Activated effector memory CD4-positive, alpha-beta T cell treated with Interleukin-2 at 50 U/mL for 16 hours (primary cell): ENCODE data around the gene RHBDD1.
"Not testable (repeated sequence)": the region's sequence is repeated elsewhere in the genome, so short reads cannot be mapped to it uniquely, and the experiment has no call there.

Source experiments
- DNase-seq: peaks from one replicate; pipeline ENCODE4 v3.0.0-alpha.2; 2020

RHBDD1 gene

DNA sequence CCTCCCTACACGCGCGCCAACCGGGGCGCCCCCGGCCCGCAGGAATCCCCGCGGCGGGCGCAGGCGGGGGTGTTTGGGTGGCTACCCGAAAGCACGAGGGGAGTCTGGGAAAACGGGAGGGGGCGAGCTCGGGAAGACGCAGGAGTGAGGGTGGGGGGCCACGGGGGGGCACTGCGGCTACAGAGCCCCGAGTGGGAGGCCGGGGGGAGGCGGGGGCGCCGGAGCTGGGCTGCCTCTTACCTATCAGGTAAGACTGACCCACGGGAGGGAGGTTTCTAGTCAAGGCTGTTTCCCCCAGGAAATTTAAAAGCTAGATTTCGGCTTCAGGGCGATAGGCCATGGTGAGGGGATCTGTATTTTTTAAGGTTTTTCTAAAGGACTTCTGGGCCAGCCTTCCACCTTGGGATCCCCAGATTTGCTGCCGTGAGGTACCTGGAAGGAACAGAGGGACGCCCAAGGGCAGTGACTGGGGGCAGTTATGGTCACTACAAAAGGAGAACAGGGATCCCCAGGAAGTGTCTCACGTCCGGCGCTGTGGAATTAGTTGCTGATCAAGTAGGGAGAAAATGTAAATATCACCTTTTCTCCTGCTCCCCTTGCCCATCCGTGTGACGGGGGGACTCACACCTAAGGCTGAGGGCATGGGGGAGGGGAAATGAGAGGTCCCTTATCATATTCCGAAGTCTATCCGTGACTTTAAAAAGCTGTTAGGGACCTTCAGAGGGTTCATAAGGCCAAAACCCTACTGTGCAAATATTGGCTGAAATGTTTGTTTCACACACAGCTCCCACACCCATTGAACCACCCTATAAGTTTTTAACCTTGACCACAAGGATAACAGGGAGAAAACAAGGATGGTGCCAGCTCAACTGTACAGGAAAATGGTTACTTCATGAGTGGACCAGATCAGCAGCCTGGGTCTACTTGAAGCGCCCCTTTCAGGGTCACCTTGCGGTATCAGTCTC is 35.6 kb upstream of the RHBDD1 start:
- no peak for DNase-seq

DNA sequence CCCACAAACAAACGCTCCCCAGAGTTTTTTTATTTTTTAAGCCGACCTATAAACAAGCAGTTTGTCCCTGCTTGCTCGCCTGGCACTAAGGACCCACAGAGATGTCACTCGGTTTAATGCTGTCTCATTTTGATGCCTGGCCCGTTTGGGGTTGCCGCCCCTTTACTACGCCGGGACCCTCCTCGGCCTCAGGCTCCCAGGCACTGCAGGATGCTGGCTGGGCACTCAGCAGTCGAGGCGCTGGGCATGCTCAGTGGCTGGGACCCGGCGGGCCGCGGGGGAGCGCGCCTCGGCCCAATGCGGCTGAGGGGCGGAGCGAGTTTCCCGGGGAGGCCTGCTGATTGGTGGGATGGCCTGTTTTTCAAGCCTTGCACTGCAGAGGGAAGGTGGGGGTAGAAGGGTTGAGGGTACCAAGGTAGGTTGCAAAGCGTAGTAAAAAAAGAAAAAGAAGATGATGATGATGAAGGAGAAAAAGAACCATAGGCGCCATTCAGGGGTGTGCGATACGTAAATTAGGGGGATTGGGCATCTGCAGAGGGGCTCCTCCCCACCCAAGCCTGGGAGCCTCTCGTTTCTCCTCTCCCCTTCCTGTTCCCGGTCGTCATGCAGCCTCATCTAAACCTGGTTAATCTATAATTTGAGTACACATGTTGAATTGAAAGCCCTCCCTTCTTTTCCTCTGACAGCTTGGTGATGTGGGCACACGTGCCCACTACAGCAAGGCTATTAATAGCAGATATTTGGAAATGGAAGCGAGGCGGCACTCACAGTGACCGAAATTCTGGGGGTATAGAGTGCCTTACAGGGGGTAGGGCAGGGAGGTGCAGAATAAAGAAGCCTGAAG is 34.7 kb upstream of the RHBDD1 start:
- DNase-seq, result peak; percentile 56

- no peak for DNase-seq
Observed at GRCh38 chr2:226802573-226802972, 33.3 kb upstream of the RHBDD1 start.

DNA sequence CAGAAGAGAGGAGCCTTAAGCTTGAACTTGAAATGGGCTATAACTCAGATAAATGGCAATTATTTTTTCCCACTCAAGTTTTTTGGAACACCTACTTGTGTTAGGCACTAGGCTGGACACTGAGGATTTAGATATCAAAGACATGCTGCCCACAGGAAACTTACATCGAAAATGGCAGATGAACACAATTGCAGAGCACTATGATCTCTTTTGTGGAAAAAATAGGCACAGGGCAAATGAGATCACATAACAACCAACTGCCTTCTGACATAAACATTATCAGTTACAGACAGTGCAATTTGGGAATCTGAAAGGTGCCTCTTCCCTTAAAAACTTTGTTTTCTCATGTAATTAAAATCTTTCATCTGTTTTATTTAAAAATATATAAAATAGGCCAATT is 32.4 kb upstream of the RHBDD1 start:
- DNase-seq, result no peak

DNA sequence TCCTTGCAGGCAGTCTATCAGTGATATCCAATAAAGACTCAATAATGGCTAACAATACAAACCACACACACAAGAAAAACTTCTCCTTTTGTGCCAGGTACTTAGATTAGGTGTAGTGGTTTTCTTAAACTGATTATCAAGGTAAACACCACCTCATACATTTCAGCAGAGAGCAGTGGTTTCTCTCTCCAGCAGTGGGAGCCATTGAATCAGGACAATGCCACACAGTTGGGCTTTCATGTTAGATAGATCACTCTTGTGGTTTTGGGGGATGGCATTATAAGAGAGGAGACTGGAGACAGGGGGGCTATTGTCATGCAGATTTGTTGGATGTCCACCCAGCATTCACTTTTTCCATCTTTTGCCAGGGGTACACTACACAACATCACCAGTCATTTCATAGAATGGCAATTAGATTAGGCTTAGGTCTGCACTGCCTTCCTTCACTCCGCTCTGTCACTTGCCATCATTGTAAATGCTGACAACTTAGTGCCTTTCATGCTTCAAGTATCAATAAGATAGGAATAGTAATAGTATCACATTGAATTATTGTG is 22.6 kb upstream of the RHBDD1 start:
- DNase-seq, result no peak

DNA sequence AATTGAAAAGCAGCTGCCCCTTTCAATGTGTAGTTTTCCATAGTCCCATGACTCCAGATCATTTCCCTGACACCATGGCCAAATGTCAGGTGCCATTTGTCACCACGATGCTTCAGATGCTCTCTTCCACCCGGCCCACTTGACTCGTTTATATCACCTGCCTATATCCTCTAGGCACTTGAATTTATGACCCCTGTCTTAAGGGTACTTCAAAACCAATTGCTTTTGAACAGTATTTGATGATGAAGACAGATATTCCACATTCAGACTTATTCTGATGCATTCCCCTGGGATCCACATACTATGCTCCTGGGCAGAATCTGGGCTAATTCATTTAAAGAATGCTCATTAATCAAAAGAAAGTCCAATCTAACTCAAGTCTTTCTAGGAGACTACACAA is 16.9 kb upstream of the RHBDD1 start:
- DNase-seq, result no peak

DNA sequence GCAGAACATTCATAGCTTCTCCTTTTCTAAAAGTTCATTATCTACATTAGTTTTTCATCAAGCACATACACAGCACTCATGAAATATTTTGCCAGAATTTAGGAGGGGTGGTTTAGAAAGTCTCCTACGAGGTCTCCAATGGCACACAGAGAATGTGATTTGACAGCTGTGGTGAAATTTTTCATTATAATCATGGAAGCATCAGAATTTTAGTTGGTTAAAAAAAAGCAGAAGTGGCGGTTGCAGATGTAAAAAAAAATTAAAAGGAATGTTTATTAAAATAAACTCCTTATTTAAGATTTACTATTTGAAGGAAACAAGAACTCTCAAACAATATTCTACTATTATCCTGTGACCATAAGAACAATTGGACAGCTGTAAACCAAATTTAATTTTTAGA is 10.8 kb upstream of the RHBDD1 start:
- DNase-seq, result no peak

DNA sequence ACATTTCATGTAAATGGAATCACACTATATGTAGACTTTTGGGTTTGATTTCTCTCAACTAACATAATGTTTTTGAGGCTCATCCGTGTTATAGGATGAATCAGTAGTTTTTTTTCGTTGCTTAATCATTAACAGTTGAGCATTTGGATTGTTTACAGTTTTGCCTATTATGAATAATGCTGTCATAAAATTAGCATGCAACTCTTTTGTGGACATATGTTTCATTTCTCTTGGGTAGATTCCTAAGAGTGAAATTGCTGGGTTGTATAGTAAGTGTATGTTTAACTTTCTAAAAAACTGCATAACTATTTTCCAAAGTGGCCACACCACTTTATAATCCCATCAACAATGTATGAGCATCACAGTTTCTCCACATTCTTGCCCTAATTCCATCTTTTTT is 7.7 kb upstream of the RHBDD1 start:
- no peak for DNase-seq

DNA sequence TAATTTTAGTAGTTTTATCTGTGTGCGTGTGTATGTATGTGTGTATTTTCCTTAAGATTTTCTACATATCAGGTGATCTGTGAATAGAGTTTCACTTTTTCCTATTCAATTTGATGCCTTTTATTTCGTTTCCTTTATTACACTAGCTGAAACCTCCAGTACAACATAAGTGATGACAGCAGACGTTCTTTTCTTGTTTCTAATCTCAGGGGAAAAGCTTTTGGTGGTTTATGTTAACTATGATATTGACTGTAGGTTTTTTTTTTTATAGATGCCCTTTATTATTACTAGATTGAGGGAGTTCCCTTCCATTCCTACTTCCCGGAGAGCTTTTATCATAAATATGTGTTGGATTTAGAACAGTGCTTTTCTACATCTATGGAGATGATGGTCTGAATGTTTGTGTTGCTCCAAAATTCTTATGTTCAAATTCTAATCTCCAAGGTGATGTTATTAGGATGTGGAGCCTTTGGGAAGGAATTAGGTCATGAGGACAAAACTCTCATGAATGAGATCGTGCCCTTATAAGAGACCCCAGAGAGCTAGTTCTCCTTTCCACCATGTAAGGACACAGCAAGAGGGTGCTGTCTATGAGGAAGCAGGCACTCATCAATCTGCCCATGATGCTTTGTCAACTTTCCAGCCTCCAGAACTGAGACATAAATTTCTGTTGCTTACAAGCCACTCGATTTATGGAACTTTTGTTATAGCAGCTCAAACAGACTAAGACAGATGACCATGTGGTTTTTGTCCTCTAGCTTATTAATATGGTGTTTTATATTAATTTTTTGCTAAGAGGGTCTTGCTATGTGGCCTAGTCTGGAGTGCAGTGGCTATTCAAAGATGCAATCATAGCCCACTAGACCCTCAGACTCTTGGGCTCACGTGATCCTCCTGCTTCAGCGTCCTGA is 5.9 kb upstream of the RHBDD1 start:
- DNase-seq, result no peak

DNA sequence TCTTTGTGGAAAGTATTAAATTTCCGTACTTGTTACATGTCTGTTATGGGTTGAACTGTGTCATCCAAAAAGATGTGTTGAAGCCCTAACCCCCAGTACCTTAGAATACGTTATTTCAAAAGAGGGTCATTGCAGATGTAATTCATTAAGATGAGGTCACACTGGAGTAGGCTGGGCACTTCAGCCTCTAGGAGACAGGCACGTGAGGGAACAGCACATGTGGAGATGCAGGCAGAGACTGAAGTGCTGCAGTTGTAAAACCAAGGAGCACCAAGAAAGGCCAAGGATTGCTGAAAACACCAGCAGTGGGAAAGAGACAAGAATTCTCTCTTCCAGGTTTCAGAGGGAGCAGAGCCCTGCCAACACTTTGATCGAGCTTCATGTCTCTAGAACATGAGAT is 4.6 kb upstream of the RHBDD1 start:
- no peak for DNase-seq

DNA sequence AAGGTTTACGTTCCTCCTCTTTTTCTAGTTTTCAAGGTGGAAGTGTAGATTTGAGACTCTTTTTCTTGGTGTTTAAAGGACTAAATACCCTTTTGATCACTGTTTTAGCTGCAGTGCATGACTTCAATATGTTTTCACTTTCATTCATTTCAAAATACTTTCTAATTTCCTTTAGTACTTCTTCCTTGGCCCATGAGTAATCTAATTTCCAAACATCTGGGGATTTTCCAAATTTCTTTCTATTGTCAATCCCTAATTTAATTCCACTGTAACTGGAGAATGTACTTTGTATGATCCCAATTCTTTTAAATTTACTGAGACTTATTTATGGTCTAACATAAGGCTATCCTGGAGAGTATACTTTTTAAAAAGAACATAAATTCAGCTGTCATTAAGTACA is 3.8 kb upstream of the RHBDD1 start:
- no peak for DNase-seq

GRCh38 chr2:226834880-226835279 is 974 bp upstream of the RHBDD1 start:
- not testable (repeated sequence) for DNase-seq

DNA sequence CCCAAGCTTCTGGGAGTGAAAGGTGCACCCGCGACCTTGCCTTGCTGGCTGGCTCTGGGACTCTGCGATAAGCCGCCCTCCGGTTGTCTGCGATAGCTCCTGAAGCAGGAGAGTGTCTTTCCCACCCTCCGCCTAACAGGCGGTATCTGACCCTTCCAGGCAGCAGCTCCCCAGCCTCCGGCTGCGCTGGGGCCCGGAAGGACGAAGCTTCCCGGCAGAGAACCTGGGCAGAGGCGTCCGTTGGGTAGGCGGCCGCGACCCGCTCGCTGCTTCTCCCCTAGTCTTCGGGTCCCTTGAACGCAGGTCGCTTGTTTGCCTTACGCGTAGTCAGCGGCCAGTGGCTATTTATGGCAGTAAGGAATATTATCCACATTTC is 446 bp upstream of the RHBDD1 start:
- no peak for DNase-seq

DNA sequence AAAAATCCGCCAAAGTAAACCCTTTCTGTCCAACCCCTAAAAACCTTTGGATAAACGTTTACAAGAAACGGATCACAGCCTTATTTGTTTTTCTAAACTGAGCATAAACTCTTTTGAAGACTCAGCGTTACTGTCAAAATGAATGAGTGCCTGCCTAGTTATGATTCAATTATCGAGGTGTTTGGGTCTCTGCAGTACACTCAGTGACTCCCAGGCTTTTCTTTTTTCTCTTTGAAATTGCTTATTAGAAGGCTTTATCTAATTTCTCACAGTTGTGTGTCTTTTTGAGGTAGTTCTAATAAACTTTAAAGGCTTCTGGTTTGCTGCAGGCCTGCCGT is 663 bp downstream of the RHBDD1 start:
- no peak for DNase-seq

DNA sequence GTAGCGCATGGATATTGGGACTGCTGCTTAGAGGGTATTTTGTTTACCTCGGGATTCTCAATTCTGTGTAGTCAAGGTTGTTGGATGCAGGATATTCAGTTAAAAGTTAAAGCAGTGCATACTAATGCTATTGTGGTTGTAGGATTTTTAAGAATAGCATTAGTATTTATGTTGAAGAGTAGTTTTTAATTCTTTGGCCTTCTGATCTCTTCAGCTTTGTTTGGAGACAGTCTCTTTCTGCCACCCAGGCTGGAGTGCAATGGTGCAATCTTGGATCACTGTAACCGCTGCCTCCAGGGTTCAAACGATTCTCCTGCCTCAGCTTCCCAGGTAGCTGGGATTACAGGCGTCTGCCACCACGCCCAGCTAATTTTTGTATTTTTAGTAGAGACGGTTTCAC is 1.5 kb downstream of the RHBDD1 start:
- DNase-seq, result no peak

DNA sequence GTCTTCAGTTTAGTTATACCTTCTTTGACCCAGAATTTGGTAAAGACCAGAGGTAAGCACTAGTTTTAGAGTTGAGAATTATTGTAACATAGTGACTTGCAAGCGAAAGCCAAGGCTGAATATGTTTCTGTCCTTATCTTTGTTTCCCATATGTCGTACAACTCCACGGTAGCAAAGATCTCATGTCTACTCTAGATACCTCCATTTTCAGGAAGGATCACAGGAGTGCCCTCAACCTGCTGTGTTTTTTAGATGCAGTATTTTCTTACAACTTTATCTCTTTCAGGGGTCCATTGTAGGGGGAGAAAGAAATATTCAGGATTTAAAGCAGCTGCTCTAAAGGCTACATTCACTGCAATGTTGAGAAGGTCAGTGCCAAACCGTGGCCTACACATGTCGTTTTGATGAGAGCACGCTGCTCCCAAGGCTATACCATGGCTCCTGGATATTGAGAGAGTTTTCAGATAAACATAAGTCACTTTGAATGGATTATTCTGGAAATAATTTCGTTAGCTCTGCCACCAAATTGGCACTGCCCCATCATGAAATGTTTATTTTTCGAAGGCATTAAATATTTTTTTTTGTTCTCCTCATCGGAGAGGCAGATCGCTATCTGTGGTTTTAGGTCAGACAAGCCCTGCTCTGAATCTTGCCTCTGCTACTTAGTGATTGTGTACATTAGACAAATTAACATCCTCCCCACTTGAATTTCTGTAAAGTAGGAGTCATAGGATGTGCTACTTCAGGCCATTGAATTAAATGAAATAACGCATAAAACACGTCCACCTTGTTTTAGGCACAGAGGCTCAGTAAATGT is 2.1 kb downstream of the RHBDD1 start:
- DNase-seq, result no peak

GRCh38 chr2:226838722-226839121 is 2.9 kb downstream of the RHBDD1 start:
- no peak for DNase-seq

- no peak for DNase-seq
Observed at GRCh38 chr2:226839161-226839560, 3.3 kb downstream of the RHBDD1 start.

- no peak for DNase-seq
Observed at GRCh38 chr2:226839951-226840350, 4.1 kb downstream of the RHBDD1 start.

GRCh38 chr2:226843001-226843400 is 7.1 kb downstream of the RHBDD1 start:
- not testable (repeated sequence) for DNase-seq

GRCh38 chr2:226845386-226846116 is 9.7 kb downstream of the RHBDD1 start:
- DNase-seq, result no peak
